Activated CD8-positive, alpha-beta memory T cell treated with anti-CD3 and anti-CD28 coated beads, Interleukin-2, amount 50 U/mL, for 4 hours (primary cell): ENCODE measurements around the gene MYH6.

Source experiments
- DNase-seq: peaks from one replicate; pipeline ENCODE4 v3.0.0-alpha.2; 2020

The MYH6 gene

GRCh38 chr14:23376482-23377197 is 31.4 kb downstream of the MYH6 start, which contains the start of gene CMTM5:
Gene CMTM5, plus strand, starts transcription at chr14:23377046. Its CDS starts 206 bp downstream, at chr14:23377252.
- no peak for DNase-seq

GRCh38 chr14:23375527-23376251 is 32.4 kb downstream of the MYH6 start:
- no peak for DNase-seq

- DNase-seq = no peak
Measured at GRCh38 chr14:23373041-23373440, 35.0 kb downstream of the MYH6 start.

- no peak for DNase-seq
Measured at GRCh38 chr14:23372509-23372908, 35.6 kb downstream of the MYH6 start, which contains the start of gene IL25. Gene IL25, plus strand, starts transcription at chr14:23372809.

GRCh38 chr14:23371865-23372264 is 36.2 kb downstream of the MYH6 start:
- DNase-seq = no peak

GRCh38 chr14:23370221-23370620 is 37.9 kb downstream of the MYH6 start:
- no peak for DNase-seq

- no peak for DNase-seq
Measured at GRCh38 chr14:23366426-23366921, 41.6 kb downstream of the MYH6 start.

GRCh38 chr14:23365732-23366425 is 42.2 kb downstream of the MYH6 start:
- no peak for DNase-seq

- DNase-seq = no peak
Measured at GRCh38 chr14:23365036-23365731, 42.9 kb downstream of the MYH6 start, which contains the start of gene EFS. Gene EFS, minus strand, starts transcription at chr14:23365172. Its CDS starts 147 bp downstream, at chr14:23365025.

- DNase-seq = no peak
Measured at GRCh38 chr14:23364164-23365035, 43.7 kb downstream of the MYH6 start.

- DNase-seq = no peak
Measured at GRCh38 chr14:23362200-23362599, 45.9 kb downstream of the MYH6 start.

- DNase-seq = no peak
Measured at GRCh38 chr14:23361763-23362162, 46.3 kb downstream of the MYH6 start.

GRCh38 chr14:23361320-23361719 is 46.8 kb downstream of the MYH6 start:
- no peak for DNase-seq

- no peak for DNase-seq
Measured at GRCh38 chr14:23360496-23360895, 47.6 kb downstream of the MYH6 start.

GRCh38 chr14:23359722-23360447 is 48.2 kb downstream of the MYH6 start:
- no peak for DNase-seq

GRCh38 chr14:23359167-23359626 is 48.9 kb downstream of the MYH6 start:
- no peak for DNase-seq

- no peak for DNase-seq
Measured at GRCh38 chr14:23358553-23359166, 49.4 kb downstream of the MYH6 start.

GRCh38 chr14:23358042-23358441 is 50.0 kb downstream of the MYH6 start:
- DNase-seq = no peak

- DNase-seq = no peak
Measured at GRCh38 chr14:23357261-23357660, 50.8 kb downstream of the MYH6 start.

- DNase-seq = no peak
Measured at GRCh38 chr14:23356662-23357061, 51.4 kb downstream of the MYH6 start.
